Measurements from ENCODE around the gene NPL.

Gene NPL

GRCh38 chr1:182860658-182861057 is 71.1 kb downstream of the NPL start:
- H3K36me3 ChIP-seq (replicated peaks), result peaks cover 84% of the 10 kb centered on the region
- in situ Hi-C loops (cut with HindIII; ENCODE audit: low pct_ligation_motif_present, low sequenced_read_pairs), result no loop called here
- H3K27ac ChIP-seq, result no peak overlapping the region
- DNase-seq, result no peak
- H3K27me3 ChIP-seq (replicated peaks), result no peaks in the 10 kb centered on the region
- no peak overlapping the region for H3K4me3 ChIP-seq (ENCODE audit: low read depth, low read length)
- TF ChIP-seq, protein P1, sequence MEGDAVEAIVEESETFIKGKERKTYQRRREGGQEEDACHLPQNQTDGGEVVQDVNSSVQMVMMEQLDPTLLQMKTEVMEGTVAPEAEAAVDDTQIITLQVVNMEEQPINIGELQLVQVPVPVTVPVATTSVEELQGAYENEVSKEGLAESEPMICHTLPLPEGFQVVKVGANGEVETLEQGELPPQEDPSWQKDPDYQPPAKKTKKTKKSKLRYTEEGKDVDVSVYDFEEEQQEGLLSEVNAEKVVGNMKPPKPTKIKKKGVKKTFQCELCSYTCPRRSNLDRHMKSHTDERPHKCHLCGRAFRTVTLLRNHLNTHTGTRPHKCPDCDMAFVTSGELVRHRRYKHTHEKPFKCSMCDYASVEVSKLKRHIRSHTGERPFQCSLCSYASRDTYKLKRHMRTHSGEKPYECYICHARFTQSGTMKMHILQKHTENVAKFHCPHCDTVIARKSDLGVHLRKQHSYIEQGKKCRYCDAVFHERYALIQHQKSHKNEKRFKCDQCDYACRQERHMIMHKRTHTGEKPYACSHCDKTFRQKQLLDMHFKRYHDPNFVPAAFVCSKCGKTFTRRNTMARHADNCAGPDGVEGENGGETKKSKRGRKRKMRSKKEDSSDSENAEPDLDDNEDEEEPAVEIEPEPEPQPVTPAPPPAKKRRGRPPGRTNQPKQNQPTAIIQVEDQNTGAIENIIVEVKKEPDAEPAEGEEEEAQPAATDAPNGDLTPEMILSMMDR (IDR thresholded peaks at IDR 0.05; ENCODE audit: low read depth, low read length, missing control alignments), result no peak

- TF ChIP-seq, protein P1 (IDR thresholded peaks at IDR 0.05; ENCODE audit: low read depth, low read length, missing control alignments), result no peak
- Histone ChIP-seq H3K27ac (peak overlapping the region; percentile 30), H3K4me3 (ENCODE audit: low read depth, low read length) (no peak overlapping the region), H3K36me3 (replicated peaks) (peaks cover 82% of the 10 kb centered on the region), H3K27me3 (replicated peaks) (no peaks in the 10 kb centered on the region)
- peak; percentile 9 for DNase-seq
- in situ Hi-C loops (cut with HindIII; ENCODE audit: low pct_ligation_motif_present, low sequenced_read_pairs), result no loop called here
Measured at GRCh38 chr1:182861994-182862393, 72.4 kb downstream of the NPL start.

DNA sequence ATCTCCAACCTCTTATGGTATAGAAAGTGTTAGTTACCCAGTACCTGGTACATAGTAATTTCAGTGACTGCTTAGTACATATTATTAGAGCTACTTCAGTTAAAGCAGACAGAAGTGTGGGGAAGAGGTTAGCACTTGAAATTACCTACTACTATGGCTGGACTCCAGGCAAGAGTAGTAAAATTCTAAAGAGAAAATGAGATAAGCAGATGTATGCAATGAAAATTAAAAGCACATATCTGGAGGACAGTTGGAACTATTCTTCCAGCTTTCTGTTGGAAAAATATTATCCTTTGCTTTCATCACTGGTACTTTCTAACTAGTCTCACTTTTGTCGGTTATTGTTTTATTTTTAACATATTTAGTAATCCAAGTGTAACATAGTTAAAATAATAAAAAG is 73.3 kb downstream of the NPL start:
- in situ Hi-C loops (cut with HindIII; ENCODE audit: low pct_ligation_motif_present, low sequenced_read_pairs), result no loop called here
- Histone ChIP-seq H3K27ac (no peak overlapping the region), H3K27me3 (replicated peaks) (no peaks in the 10 kb centered on the region), H3K4me3 (ENCODE audit: low read depth, low read length) (no peak overlapping the region), H3K36me3 (replicated peaks) (peaks cover 82% of the 10 kb centered on the region)
- DNase-seq, result no peak
- TF ChIP-seq, protein P1 (IDR thresholded peaks at IDR 0.05; ENCODE audit: low read depth, low read length, missing control alignments), result no peak

- in situ Hi-C loops (cut with HindIII; ENCODE audit: low pct_ligation_motif_present, low sequenced_read_pairs), result no loop called here
- H3K36me3 ChIP-seq (replicated peaks), result peaks cover 80% of the 10 kb centered on the region
- H3K27me3 ChIP-seq (replicated peaks), result no peaks in the 10 kb centered on the region
- no peak overlapping the region for H3K4me3 ChIP-seq (ENCODE audit: low read depth, low read length)
- TF ChIP-seq, protein P1 (IDR thresholded peaks at IDR 0.05; ENCODE audit: low read depth, low read length, missing control alignments), result no peak
- H3K27ac ChIP-seq, result no peak overlapping the region
- no peak for DNase-seq
Measured at GRCh38 chr1:182863940-182864339, 74.4 kb downstream of the NPL start.

DNA sequence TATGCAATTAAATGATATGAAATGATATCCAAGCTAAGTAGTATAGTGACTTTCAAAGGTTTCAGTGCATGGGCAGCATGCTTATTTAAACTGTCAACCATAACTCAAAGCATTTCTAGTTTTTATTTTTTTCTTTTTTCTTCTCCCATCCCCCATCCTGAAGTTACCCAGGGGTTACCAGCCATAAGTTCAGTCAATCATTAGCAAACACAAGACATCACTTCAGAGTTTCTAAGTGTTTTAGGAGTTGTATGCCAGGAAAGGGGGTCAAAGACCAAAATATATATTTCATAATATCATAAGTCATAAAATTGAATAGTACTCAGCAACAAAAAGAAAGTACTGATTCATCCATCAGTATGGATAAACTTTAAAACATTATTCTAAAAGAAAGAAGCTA is 78.3 kb downstream of the NPL start:
- in situ Hi-C loops (cut with HindIII; ENCODE audit: low pct_ligation_motif_present, low sequenced_read_pairs), result no loop called here
- DNase-seq, result no peak
- peaks cover 79% of the 10 kb centered on the region for H3K36me3 ChIP-seq (replicated peaks)

DNA sequence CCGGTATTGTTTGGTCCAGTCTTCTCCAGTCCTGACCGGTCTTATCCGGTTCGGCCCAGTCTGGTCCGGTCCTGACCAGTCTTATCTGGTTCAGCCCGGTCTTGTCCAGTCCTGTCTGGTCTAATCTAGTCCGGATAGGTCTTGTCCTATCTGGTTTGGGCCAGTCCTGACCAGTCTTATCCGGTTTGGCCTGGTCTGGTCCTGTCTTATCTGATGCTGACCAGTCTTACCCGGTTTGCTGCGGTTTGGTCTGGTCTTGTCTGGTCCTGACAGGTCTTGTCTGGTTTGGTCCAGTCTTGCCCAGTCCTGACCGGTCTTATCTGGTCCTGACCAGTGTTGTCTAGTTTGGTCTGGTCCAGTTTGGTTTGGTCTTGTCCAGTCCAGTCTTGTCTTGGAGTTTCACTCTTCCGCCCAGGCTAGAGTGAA is 79.7 kb downstream of the NPL start:
- H3K27ac ChIP-seq, result peak overlapping the region; percentile 12
- in situ Hi-C loops (cut with HindIII; ENCODE audit: low pct_ligation_motif_present, low sequenced_read_pairs), result no loop called here
- peaks cover 82% of the 10 kb centered on the region for H3K36me3 ChIP-seq (replicated peaks)

More for the DNA sequence above, 78.3 kb downstream of the NPL start:
- no peak overlapping the region for H3K27ac ChIP-seq
- TF ChIP-seq, protein P1 (IDR thresholded peaks at IDR 0.05; ENCODE audit: low read depth, low read length, missing control alignments), result no peak
- H3K27me3 ChIP-seq (replicated peaks), result no peaks in the 10 kb centered on the region
- H3K4me3 ChIP-seq (ENCODE audit: low read depth, low read length), result no peak overlapping the region

More for the DNA sequence above, 79.7 kb downstream of the NPL start:
- H3K27me3 ChIP-seq (replicated peaks), result no peaks in the 10 kb centered on the region
- TF ChIP-seq, protein P1 (IDR thresholded peaks at IDR 0.05; ENCODE audit: low read depth, low read length, missing control alignments), result no peak
- DNase-seq, result no peak
- H3K4me3 ChIP-seq (ENCODE audit: low read depth, low read length), result no peak overlapping the region
